BJ (cell line): ENCODE measurements around the gene POR. TPM values are rescaled to one million over a fixed set of nuclear protein-coding genes. Genes with fewer than 3 reads are reported as not detected.
"Not testable (repeated sequence)": the region's sequence is repeated elsewhere in the genome, so short reads cannot be mapped to it uniquely, and the experiment has no call there.

Source experiments
- CTCF ChIA-PET: fragments of 350-600 bp; formaldehyde crosslinking; extraction: SDS; loops from one replicate; lab custom pipeline; 2021; ENCODE audit warnings: antibody characterized with exemption, inconsistent platforms; lab: Yijun Ruan, JAX
- POLR2A ChIA-PET: fragments of 300-600 bp; sonication (Branson Sonifier 250); formaldehyde crosslinking; extraction: SDS; loops from one replicate; lab custom pipeline; 2021; ENCODE audit warnings: antibody characterized with exemption; lab: Charles Lee
- DNase-seq: peaks from one replicate; pipeline ENCODE4 v3.0.0-alpha.2; 2011; ENCODE audit warnings: low read depth
- H3K27me3 ChIP-seq: 2 replicates; pipeline ENCODE4 v1.6.0; 2011; ENCODE audit warnings: low read length; ENCODE audit not compliant: control insufficient read depth, insufficient read depth
- H3K36me3 ChIP-seq: 2 replicates; pipeline ENCODE4 v1.5.1; 2011; ENCODE audit warnings: low read length; ENCODE audit not compliant: control insufficient read depth, insufficient read depth
- H3K4me3 ChIP-seq: 2 replicates; pipeline ENCODE4 v1.5.1; 2011; ENCODE audit warnings: low read depth, mild to moderate bottlenecking, control low read depth, low read length
- CTCF ChIP-seq: IDR thresholded peaks from 2 replicates; pipeline ENCODE4 v1.5.1; 2011; ENCODE audit warnings: low read depth, mild to moderate bottlenecking, control low read depth, inconsistent platforms, low read length, moderate library complexity; ENCODE audit not compliant: insufficient read depth
- polyA plus RNA-seq: library from polyadenylated mRNA; depleted of rRNA; stranded (reverse); fragments of >200 nt; gene quantifications from 2 replicates; pipeline ENCODE4 v1.2.3, GENCODE V29; 2011

POR gene
- polyA plus RNA-seq, 1 experiment, result 63.4 TPM

GRCh38 chr7:75868153-75868552 is 46.8 kb upstream of the POR start:
- Histone ChIP-seq H3K27me3 (no peaks in the 10 kb centered on the region), H3K4me3 (no peak overlapping the region), H3K36me3 (no peaks in the 10 kb centered on the region)
- POLR2A ChIA-PET, result no interaction called here
- CTCF ChIA-PET, result interaction anchor here (7.1 kb wide), 1 partner anchor 152 kb away, joined by 129 read pairs; no protein-coding TSS in a partner anchor
- TF ChIP-seq CTCF, result no peak
- DNase-seq, result no peak

GRCh38 chr7:75869776-75870379 is 45.1 kb upstream of the POR start:
- Histone ChIP-seq H3K36me3 (no peaks in the 10 kb centered on the region), H3K27me3 (no peaks in the 10 kb centered on the region), H3K4me3 (no peak overlapping the region)
- DNase-seq, result no peak
- TF ChIP-seq CTCF, result no peak
- ChIA-PET CTCF (interaction anchor here (7.1 kb wide), 1 partner anchor 150 kb away, joined by 129 read pairs; no protein-coding TSS in a partner anchor), POLR2A (no interaction called here)

GRCh38 chr7:75870557-75871161 is 44.3 kb upstream of the POR start:
- no peak for DNase-seq
- TF ChIP-seq CTCF, result no peak
- ChIA-PET POLR2A (no interaction called here), CTCF (interaction anchor here (7.1 kb wide), 1 partner anchor 150 kb away, joined by 129 read pairs; no protein-coding TSS in a partner anchor)
- H3K4me3 ChIP-seq, result no peak overlapping the region
- no peaks in the 10 kb centered on the region for H3K36me3 ChIP-seq
- no peaks in the 10 kb centered on the region for H3K27me3 ChIP-seq

GRCh38 chr7:75872073-75872782 is 42.7 kb upstream of the POR start:
- DNase-seq, result no peak
- CTCF ChIA-PET, result interaction anchor here (0.7 to 1.8 kb wide), 3 partner anchors 26 to 148 kb away, joined by 3 to 7 read pairs (median 3); no protein-coding TSS in a partner anchor
- POLR2A ChIA-PET, result no interaction called here
- peaks cover 1% of the 10 kb centered on the region; the same call in 1 of the 2 replicates for H3K27me3 ChIP-seq
- TF ChIP-seq CTCF, result no peak
- no peaks in the 10 kb centered on the region for H3K36me3 ChIP-seq
- H3K4me3 ChIP-seq, result no peak overlapping the region

GRCh38 chr7:75874180-75874579 is 40.8 kb upstream of the POR start:
- POLR2A ChIA-PET, H3K36me3 ChIP-seq, DNase-seq, H3K4me3 ChIP-seq, CTCF ChIA-PET, H3K27me3 ChIP-seq: not testable (repeated sequence)
